Activated naive CD8-positive, alpha-beta T cell (primary cell): Measurements from ENCODE around the gene UBE2G1.

ENCODE experiments used
- H3K27ac Mint-ChIP-seq: one replicate; pipeline ENCODE4 v1.8.0; 2021; ENCODE audit warnings: mixed read lengths
- H3K27me3 Mint-ChIP-seq: one replicate; pipeline ENCODE4 v1.8.0; 2021; ENCODE audit warnings: mixed read lengths
- H3K36me3 Mint-ChIP-seq: one replicate; pipeline ENCODE4 v1.8.0; 2021; ENCODE audit warnings: mixed read lengths
- H3K4me1 Mint-ChIP-seq: one replicate; pipeline ENCODE4 v1.8.0; 2021; ENCODE audit warnings: low read depth, mixed read lengths
- H3K4me3 Mint-ChIP-seq: one replicate; pipeline ENCODE4 v1.8.0; 2021; ENCODE audit warnings: mild to moderate bottlenecking, mixed read lengths
- H3K9me3 Mint-ChIP-seq: one replicate; pipeline ENCODE4 v1.8.0; 2021; ENCODE audit warnings: low read depth, mixed read lengths

UBE2G1 gene

GRCh38 chr17:4366327-4367063 lies at the start of gene UBE2G1:
Gene UBE2G1 (minus strand): TSS chr17:4366675. CDS start chr17:4366316, 359 bp downstream.
- peak within 1 kb of the TSS; percentile 85 for H3K4me3 Mint-ChIP-seq
- no peaks in the 10 kb centered on the region for H3K9me3 Mint-ChIP-seq
- H3K27me3 Mint-ChIP-seq = no peaks in the 10 kb centered on the region
- H3K4me1 Mint-ChIP-seq = peaks cover 34% of the 10 kb centered on the region
- peaks cover 5% of the 10 kb centered on the region for H3K36me3 Mint-ChIP-seq
- H3K27ac Mint-ChIP-seq = peak within 1 kb of the TSS; percentile 96

- no peak overlapping the region for H3K27ac Mint-ChIP-seq
Observed at GRCh38 chr17:4412933-4413831, 46.7 kb upstream of the UBE2G1 start.

GRCh38 chr17:4411201-4411600 lies 44.7 kb upstream of the UBE2G1 start:
- H3K4me1 Mint-ChIP-seq = peaks cover 2% of the 10 kb centered on the region
- H3K36me3 Mint-ChIP-seq = no peaks in the 10 kb centered on the region
- H3K27me3 Mint-ChIP-seq = no peaks in the 10 kb centered on the region
- no peak overlapping the region for H3K4me3 Mint-ChIP-seq
- H3K27ac Mint-ChIP-seq = no peak overlapping the region
- no peaks in the 10 kb centered on the region for H3K9me3 Mint-ChIP-seq

More at GRCh38 chr17:4412933-4413831, 46.7 kb upstream of the UBE2G1 start:
- Mint-ChIP-seq H3K4me1 (peaks cover 2% of the 10 kb centered on the region), H3K9me3 (no peaks in the 10 kb centered on the region), H3K36me3 (no peaks in the 10 kb centered on the region), H3K4me3 (peak overlapping the region; percentile 5), H3K27me3 (no peaks in the 10 kb centered on the region)

- H3K4me3 Mint-ChIP-seq = no peak overlapping the region
- H3K9me3 Mint-ChIP-seq = no peaks in the 10 kb centered on the region
- H3K27ac Mint-ChIP-seq = no peak overlapping the region
- H3K36me3 Mint-ChIP-seq = no peaks in the 10 kb centered on the region
- peaks cover 2% of the 10 kb centered on the region for H3K4me1 Mint-ChIP-seq
- H3K27me3 Mint-ChIP-seq = no peaks in the 10 kb centered on the region
Observed at GRCh38 chr17:4409659-4410058, 43.2 kb upstream of the UBE2G1 start.

- Mint-ChIP-seq H3K36me3 (no peaks in the 10 kb centered on the region), H3K4me1 (peaks cover 1% of the 10 kb centered on the region), H3K27me3 (no peaks in the 10 kb centered on the region), H3K9me3 (no peaks in the 10 kb centered on the region), H3K27ac (no peak overlapping the region), H3K4me3 (no peak overlapping the region)
Observed at GRCh38 chr17:4407851-4408250, 41.4 kb upstream of the UBE2G1 start.

GRCh38 chr17:4407216-4407615 lies 40.7 kb upstream of the UBE2G1 start:
- Mint-ChIP-seq H3K27ac (no peak overlapping the region), H3K36me3 (no peaks in the 10 kb centered on the region), H3K4me1 (no peaks in the 10 kb centered on the region), H3K27me3 (no peaks in the 10 kb centered on the region), H3K9me3 (no peaks in the 10 kb centered on the region), H3K4me3 (no peak overlapping the region)

GRCh38 chr17:4406386-4406785 lies 39.9 kb upstream of the UBE2G1 start:
- H3K4me3 Mint-ChIP-seq = no peak overlapping the region
- no peaks in the 10 kb centered on the region for H3K9me3 Mint-ChIP-seq
- no peaks in the 10 kb centered on the region for H3K4me1 Mint-ChIP-seq
- no peaks in the 10 kb centered on the region for H3K27me3 Mint-ChIP-seq
- no peak overlapping the region for H3K27ac Mint-ChIP-seq
- H3K36me3 Mint-ChIP-seq = no peaks in the 10 kb centered on the region

- Mint-ChIP-seq H3K4me3 (no peak overlapping the region), H3K9me3 (no peaks in the 10 kb centered on the region), H3K4me1 (no peaks in the 10 kb centered on the region), H3K36me3 (no peaks in the 10 kb centered on the region), H3K27me3 (no peaks in the 10 kb centered on the region), H3K27ac (no peak overlapping the region)
Observed at GRCh38 chr17:4405699-4406098, 39.2 kb upstream of the UBE2G1 start.

GRCh38 chr17:4405038-4405669 lies 38.7 kb upstream of the UBE2G1 start:
- no peak overlapping the region for H3K27ac Mint-ChIP-seq
- no peaks in the 10 kb centered on the region for H3K36me3 Mint-ChIP-seq
- H3K27me3 Mint-ChIP-seq = no peaks in the 10 kb centered on the region
- H3K4me3 Mint-ChIP-seq = no peak overlapping the region
- H3K9me3 Mint-ChIP-seq = no peaks in the 10 kb centered on the region
- no peaks in the 10 kb centered on the region for H3K4me1 Mint-ChIP-seq

GRCh38 chr17:4397840-4398239 lies 31.4 kb upstream of the UBE2G1 start:
- H3K36me3 Mint-ChIP-seq = no peaks in the 10 kb centered on the region
- no peak overlapping the region for H3K4me3 Mint-ChIP-seq
- no peaks in the 10 kb centered on the region for H3K27me3 Mint-ChIP-seq
- no peaks in the 10 kb centered on the region for H3K9me3 Mint-ChIP-seq
- no peak overlapping the region for H3K27ac Mint-ChIP-seq
- H3K4me1 Mint-ChIP-seq = no peaks in the 10 kb centered on the region

GRCh38 chr17:4395111-4395478 lies 28.6 kb upstream of the UBE2G1 start:
- Mint-ChIP-seq H3K36me3 (no peaks in the 10 kb centered on the region), H3K4me3 (no peak overlapping the region), H3K4me1 (no peaks in the 10 kb centered on the region), H3K27me3 (no peaks in the 10 kb centered on the region), H3K27ac (no peak overlapping the region), H3K9me3 (no peaks in the 10 kb centered on the region)

- Mint-ChIP-seq H3K36me3 (no peaks in the 10 kb centered on the region), H3K27ac (no peak overlapping the region), H3K27me3 (no peaks in the 10 kb centered on the region), H3K4me3 (no peak overlapping the region), H3K4me1 (no peaks in the 10 kb centered on the region), H3K9me3 (no peaks in the 10 kb centered on the region)
Observed at GRCh38 chr17:4394208-4395110, 28.0 kb upstream of the UBE2G1 start.

- Mint-ChIP-seq H3K27me3 (no peaks in the 10 kb centered on the region), H3K36me3 (no peaks in the 10 kb centered on the region), H3K27ac (no peak overlapping the region), H3K4me3 (no peak overlapping the region), H3K9me3 (no peaks in the 10 kb centered on the region), H3K4me1 (no peaks in the 10 kb centered on the region)
Observed at GRCh38 chr17:4393806-4394205, 27.3 kb upstream of the UBE2G1 start.

- Mint-ChIP-seq H3K4me3 (no peak overlapping the region), H3K27ac (no peak overlapping the region), H3K9me3 (no peaks in the 10 kb centered on the region), H3K27me3 (no peaks in the 10 kb centered on the region), H3K4me1 (no peaks in the 10 kb centered on the region), H3K36me3 (no peaks in the 10 kb centered on the region)
Observed at GRCh38 chr17:4389079-4389478, 22.6 kb upstream of the UBE2G1 start.
